GM12878 (cell line): ENCODE data around the gene TJAP1. TPM values are rescaled to one million over a fixed set of nuclear protein-coding genes. Genes with fewer than 3 reads are reported as not detected.

ENCODE experiments used
- CHD2 ChIP-seq: IDR thresholded peaks from 2 replicates; pipeline ENCODE4 v1.6.1; 2011; ENCODE audit warnings: low read depth, low read length, improper control_type of control experiment, borderline replicate concordance
- CREM ChIP-seq: IDR thresholded peaks from 2 replicates; pipeline ENCODE4 v1.6.1; 2014; ENCODE audit warnings: antibody characterized with exemption, low read depth
- FOXK2 ChIP-seq: fragments of 450-650 bp; IDR thresholded peaks from 2 replicates; pipeline ENCODE4 v1.6.1; 2017; ENCODE audit warnings: mild to moderate bottlenecking, moderate library complexity
- HDAC2 ChIP-seq: fragments of 200-600 bp; sonication (generic); IDR thresholded peaks from 2 replicates; pipeline ENCODE4 v1.6.1; 2017
- MYB ChIP-seq: fragments of 150-350 bp; IDR thresholded peaks from 2 replicates; pipeline ENCODE4 v1.6.1; 2014; ENCODE audit warnings: mild to moderate bottlenecking, low read depth, low read length, borderline replicate concordance
- TAF1 ChIP-seq: IDR thresholded peaks from 2 replicates; pipeline ENCODE4 v1.6.1; 2011; ENCODE audit warnings: mild to moderate bottlenecking, low read depth, low read length, borderline replicate concordance
- TCF3 ChIP-seq: IDR thresholded peaks from 2 replicates; pipeline ENCODE4 v1.6.1; 2012; ENCODE audit warnings: low read depth, mild to moderate bottlenecking, low read length, borderline replicate concordance; ENCODE audit not compliant: insufficient read depth
- YY1 ChIP-seq: IDR thresholded peaks from 2 replicates; pipeline ENCODE4 v1.6.1; 2011; ENCODE audit warnings: low read depth, mild to moderate bottlenecking, low read length
- ZBTB40 ChIP-seq: fragments of 450-650 bp; IDR thresholded peaks from 2 replicates; pipeline ENCODE4 v1.6.1; 2016; ENCODE audit warnings: mild to moderate bottlenecking, moderate library complexity, borderline replicate concordance
- ZNF217 ChIP-seq: fragments of 450-650 bp; IDR thresholded peaks from 2 replicates; pipeline ENCODE4 v1.6.1; 2017; ENCODE audit warnings: antibody characterized with exemption, mild to moderate bottlenecking
- polyA plus RNA-seq, 11 experiments: library from polyadenylated mRNA; depleted of rRNA in 4 of 11; unstranded in 6 of 11; stranded (reverse) in 5 of 11; fragments of >200 nt; fragmentation: Nextera tagmentation in 4 of 11; fragmentation: Illumina TruSeq in 1 of 11; extraction: Ambion mirVana in 4 of 11; extraction: Trizol in 1 of 11; gene quantifications; 1 replicate in 1 of 11; 2 replicates in 10 of 11; pipeline versions ENCODE4 v1.2.1 to v1.2.3, GENCODE V29; 2011 to 2016; ENCODE audit warnings: inconsistent platforms in 2 of 11, missing spikeins in 2 of 11, low read depth in 1 of 11
- total RNA-seq, 4 experiments: library from RNA; depleted of rRNA in 3 of 4; stranded (reverse); fragments of >200 nt in 3 of 4; fragmentation: Illumina TruSeq in 1 of 4; extraction: Trizol in 1 of 4; gene quantifications; 2 replicates each; pipeline versions ENCODE4 v1.2.1 to v1.2.3, GENCODE V29; 2013 to 2021
- TF ChIP-seq, protein P1 (sequence below): fragments of 450-650 bp; IDR thresholded peaks from 2 replicates; pipeline ENCODE4 v1.6.1; 2018; ENCODE audit warnings: borderline replicate concordance, mild to moderate bottlenecking; ENCODE audit not compliant: partially characterized antibody
- TF ChIP-seq, protein P2 (sequence below): IDR thresholded peaks from 2 replicates; pipeline ENCODE4 v1.6.1; 2012; ENCODE audit warnings: low read depth, low read length, improper control_type of control experiment
- TF ChIP-seq, protein P3 (sequence below): fragments of 450-650 bp; IDR thresholded peaks from 2 replicates; pipeline ENCODE4 v1.6.1; 2017; ENCODE audit warnings: mild to moderate bottlenecking, moderate library complexity
- TF ChIP-seq, protein P4 (sequence below), 3 experiments: IDR thresholded peaks in 2 of 3; conservative IDR thresholded peaks in 1 of 3; 2 replicates each; pipeline ENCODE4 v1.5.1; 2011; ENCODE audit warnings: low read depth in 3 of 3, low read length in 3 of 3, mild to moderate bottlenecking in 3 of 3, control low read depth in 2 of 3, moderate library complexity in 2 of 3, inconsistent platforms in 1 of 3, mixed read lengths in 1 of 3; ENCODE audit not compliant: control insufficient read depth in 2 of 3, insufficient read depth in 1 of 3; ENCODE audit errors: extremely low read depth in 1 of 3

The TJAP1 gene
- total and polyA plus RNA-seq, 10 of the 15 experiments (the other 5 are each of a cell fraction or from before 2014, with no cell fraction given) = 0.11 to 22.6 (median 12.8) TPM

- TF ChIP-seq, protein P1, sequence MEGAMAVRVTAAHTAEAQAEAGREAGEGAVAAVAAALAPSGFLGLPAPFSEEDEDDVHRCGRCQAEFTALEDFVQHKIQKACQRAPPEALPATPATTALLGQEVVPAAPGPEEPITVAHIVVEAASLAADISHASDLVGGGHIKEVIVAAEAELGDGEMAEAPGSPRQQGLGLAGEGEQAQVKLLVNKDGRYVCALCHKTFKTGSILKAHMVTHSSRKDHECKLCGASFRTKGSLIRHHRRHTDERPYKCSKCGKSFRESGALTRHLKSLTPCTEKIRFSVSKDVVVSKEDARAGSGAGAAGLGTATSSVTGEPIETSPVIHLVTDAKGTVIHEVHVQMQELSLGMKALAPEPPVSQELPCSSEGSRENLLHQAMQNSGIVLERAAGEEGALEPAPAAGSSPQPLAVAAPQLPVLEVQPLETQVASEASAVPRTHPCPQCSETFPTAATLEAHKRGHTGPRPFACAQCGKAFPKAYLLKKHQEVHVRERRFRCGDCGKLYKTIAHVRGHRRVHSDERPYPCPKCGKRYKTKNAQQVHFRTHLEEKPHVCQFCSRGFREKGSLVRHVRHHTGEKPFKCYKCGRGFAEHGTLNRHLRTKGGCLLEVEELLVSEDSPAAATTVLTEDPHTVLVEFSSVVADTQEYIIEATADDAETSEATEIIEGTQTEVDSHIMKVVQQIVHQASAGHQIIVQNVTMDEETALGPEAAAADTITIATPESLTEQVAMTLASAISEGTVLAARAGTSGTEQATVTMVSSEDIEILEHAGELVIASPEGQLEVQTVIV = peak; percentile 40
- TF ChIP-seq ZBTB40 (peak; percentile 97), CHD2 (peak; percentile 98), TAF1 (peak; percentile 89), ZNF217 (no peak), YY1 (peak; percentile 96), CREM (0 out of 2 replicates have a peak, but pooled peaks have one; percentile 41), HDAC2 (no peak), MYB (no peak), FOXK2 (peak; percentile 63; the same call in 1 of the 2 replicates), TCF3 (0 out of 2 replicates have a peak, but pooled peaks have one; percentile 31)
- TF ChIP-seq, protein P2, sequence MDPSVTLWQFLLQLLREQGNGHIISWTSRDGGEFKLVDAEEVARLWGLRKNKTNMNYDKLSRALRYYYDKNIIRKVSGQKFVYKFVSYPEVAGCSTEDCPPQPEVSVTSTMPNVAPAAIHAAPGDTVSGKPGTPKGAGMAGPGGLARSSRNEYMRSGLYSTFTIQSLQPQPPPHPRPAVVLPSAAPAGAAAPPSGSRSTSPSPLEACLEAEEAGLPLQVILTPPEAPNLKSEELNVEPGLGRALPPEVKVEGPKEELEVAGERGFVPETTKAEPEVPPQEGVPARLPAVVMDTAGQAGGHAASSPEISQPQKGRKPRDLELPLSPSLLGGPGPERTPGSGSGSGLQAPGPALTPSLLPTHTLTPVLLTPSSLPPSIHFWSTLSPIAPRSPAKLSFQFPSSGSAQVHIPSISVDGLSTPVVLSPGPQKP = peak; percentile 73
- TF ChIP-seq, protein P3, sequence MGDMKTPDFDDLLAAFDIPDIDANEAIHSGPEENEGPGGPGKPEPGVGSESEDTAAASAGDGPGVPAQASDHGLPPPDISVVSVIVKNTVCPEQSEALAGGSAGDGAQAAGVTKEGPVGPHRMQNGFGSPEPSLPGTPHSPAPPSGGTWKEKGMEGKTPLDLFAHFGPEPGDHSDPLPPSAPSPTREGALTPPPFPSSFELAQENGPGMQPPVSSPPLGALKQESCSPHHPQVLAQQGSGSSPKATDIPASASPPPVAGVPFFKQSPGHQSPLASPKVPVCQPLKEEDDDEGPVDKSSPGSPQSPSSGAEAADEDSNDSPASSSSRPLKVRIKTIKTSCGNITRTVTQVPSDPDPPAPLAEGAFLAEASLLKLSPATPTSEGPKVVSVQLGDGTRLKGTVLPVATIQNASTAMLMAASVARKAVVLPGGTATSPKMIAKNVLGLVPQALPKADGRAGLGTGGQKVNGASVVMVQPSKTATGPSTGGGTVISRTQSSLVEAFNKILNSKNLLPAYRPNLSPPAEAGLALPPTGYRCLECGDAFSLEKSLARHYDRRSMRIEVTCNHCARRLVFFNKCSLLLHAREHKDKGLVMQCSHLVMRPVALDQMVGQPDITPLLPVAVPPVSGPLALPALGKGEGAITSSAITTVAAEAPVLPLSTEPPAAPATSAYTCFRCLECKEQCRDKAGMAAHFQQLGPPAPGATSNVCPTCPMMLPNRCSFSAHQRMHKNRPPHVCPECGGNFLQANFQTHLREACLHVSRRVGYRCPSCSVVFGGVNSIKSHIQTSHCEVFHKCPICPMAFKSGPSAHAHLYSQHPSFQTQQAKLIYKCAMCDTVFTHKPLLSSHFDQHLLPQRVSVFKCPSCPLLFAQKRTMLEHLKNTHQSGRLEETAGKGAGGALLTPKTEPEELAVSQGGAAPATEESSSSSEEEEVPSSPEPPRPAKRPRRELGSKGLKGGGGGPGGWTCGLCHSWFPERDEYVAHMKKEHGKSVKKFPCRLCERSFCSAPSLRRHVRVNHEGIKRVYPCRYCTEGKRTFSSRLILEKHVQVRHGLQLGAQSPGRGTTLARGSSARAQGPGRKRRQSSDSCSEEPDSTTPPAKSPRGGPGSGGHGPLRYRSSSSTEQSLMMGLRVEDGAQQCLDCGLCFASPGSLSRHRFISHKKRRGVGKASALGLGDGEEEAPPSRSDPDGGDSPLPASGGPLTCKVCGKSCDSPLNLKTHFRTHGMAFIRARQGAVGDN = 0 out of 2 replicates have a peak, but pooled peaks have one; percentile 39
- TF ChIP-seq, protein P4, sequence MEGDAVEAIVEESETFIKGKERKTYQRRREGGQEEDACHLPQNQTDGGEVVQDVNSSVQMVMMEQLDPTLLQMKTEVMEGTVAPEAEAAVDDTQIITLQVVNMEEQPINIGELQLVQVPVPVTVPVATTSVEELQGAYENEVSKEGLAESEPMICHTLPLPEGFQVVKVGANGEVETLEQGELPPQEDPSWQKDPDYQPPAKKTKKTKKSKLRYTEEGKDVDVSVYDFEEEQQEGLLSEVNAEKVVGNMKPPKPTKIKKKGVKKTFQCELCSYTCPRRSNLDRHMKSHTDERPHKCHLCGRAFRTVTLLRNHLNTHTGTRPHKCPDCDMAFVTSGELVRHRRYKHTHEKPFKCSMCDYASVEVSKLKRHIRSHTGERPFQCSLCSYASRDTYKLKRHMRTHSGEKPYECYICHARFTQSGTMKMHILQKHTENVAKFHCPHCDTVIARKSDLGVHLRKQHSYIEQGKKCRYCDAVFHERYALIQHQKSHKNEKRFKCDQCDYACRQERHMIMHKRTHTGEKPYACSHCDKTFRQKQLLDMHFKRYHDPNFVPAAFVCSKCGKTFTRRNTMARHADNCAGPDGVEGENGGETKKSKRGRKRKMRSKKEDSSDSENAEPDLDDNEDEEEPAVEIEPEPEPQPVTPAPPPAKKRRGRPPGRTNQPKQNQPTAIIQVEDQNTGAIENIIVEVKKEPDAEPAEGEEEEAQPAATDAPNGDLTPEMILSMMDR (IDR thresholded peaks at IDR 0.05 in 2 of 3, conservative IDR thresholded peaks at IDR 0.05 in 1 of 3; ENCODE audit: control insufficient read depth in 2 of 3, extremely low read depth in 1 of 3, insufficient read depth in 1 of 3, low read depth in 3 of 3, low read length in 3 of 3) = no peak
These were observed 39.5 kb downstream of the TJAP1 start, which contains the start of the genes POLR1C and YIPF3 (continued) for GRCh38 chr6:43516697-43517504.
